Measurements from ENCODE around the gene PRDM2.
A peak's percentile ranks its signal among the peaks of the same experiment; 100 is the strongest.

Gene PRDM2

GRCh38 chr1:13697738-13698137 lies 2.2 kb upstream of the PRDM2 start:
- no peaks in the 10 kb centered on the region for H3K4me1 ChIP-seq (ENCODE audit: control insufficient read depth, insufficient read depth, low read length)
- WGBS, 2 experiments: 88 to 92% methylated on average over 2 of the region's 2 CpGs
- no peak overlapping the region for H3K4me3 ChIP-seq (ENCODE audit: insufficient read depth, low read depth, low read length)
- H3K36me3 ChIP-seq (ENCODE audit: control insufficient read depth, insufficient read depth, low read length): no peaks in the 10 kb centered on the region
- no peaks in the 10 kb centered on the region for H3K9me3 ChIP-seq (ENCODE audit: control insufficient read depth, low read length)
- H3K27me3 ChIP-seq (ENCODE audit: control insufficient read depth, insufficient read depth, low read length, poor library complexity, severe bottlenecking): peaks cover 24% of the 10 kb centered on the region
- H3K27ac ChIP-seq (ENCODE audit: insufficient read depth, low read depth, low read length, poor library complexity, severe bottlenecking): no peak overlapping the region

DNA sequence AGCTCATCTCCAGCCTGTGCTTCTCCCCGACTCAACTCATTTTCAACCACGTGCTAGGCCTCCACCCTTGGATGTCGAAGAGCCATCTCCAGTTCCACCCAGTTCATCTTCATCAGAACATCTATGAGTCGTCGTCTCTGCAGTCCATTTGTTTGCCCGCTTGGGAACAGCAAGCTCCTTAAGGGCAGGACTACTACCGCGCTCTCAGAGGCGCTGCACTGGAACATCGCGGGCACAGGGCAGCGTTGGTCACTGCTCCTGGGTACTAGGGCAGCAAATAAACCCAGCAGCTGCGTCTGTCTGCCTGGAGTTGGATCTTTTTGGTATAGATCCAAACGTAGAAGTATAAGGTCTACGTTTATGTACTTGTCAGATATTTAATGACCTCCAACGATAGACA lies 478 bp upstream of the PRDM2 start:
- H3K27me3 ChIP-seq (ENCODE audit: control insufficient read depth, insufficient read depth, low read length, poor library complexity, severe bottlenecking): peaks cover 24% of the 10 kb centered on the region
- H3K9me3 ChIP-seq (ENCODE audit: control insufficient read depth, low read length): no peaks in the 10 kb centered on the region
- no peaks in the 10 kb centered on the region for H3K4me1 ChIP-seq (ENCODE audit: control insufficient read depth, insufficient read depth, low read length)
- H3K36me3 ChIP-seq (ENCODE audit: control insufficient read depth, insufficient read depth, low read length): no peaks in the 10 kb centered on the region
- WGBS, 2 experiments: 81 to 82% methylated on average over 16 of the region's 16 CpGs
- no peak overlapping the region for H3K27ac ChIP-seq (ENCODE audit: insufficient read depth, low read depth, low read length, poor library complexity, severe bottlenecking)
- peak overlapping the region; percentile 62 for H3K4me3 ChIP-seq (ENCODE audit: insufficient read depth, low read depth, low read length)

DNA sequence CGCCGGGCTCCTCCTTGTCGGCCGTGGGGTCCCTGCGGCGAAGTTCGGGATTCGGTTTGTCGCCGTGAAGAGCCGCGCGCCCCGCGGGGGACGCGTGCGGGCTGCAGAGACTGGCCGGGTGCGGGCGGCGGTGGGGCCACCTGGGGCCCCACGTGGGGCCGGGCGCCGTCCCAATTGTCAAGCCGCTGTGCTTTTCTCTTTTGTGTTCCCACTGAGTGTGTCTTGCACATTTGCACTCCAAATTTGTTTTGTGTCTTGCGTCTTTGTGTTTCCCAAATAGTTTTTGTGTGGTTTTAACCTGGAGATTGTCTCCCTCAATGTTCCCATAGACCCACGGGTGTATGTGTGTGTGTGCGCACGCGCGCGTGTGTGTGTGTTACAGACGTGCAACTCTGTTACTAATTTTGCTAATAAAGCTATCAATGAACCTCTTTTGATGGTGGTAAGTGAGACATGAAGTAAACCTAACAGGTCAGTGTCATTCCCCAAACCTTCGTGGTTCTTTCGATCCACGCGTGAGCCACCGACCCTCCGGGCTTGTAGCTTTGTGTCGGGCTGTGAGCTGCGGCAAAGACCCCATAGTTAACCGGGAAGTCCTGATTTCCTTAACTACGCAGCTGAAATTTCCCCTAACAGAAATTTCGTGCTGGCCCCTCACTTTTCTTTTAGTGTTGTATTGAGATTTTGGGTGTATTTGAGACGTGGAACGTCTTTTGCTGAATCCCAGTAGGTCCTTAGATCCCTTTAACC lies 708 bp downstream of the PRDM2 start:
- Histone ChIP-seq H3K4me1 (ENCODE audit: control insufficient read depth, insufficient read depth, low read length) (no peaks in the 10 kb centered on the region), H3K4me3 (ENCODE audit: insufficient read depth, low read depth, low read length) (peak overlapping the region; percentile 62), H3K27me3 (ENCODE audit: control insufficient read depth, insufficient read depth, low read length, poor library complexity, severe bottlenecking) (peaks cover 20% of the 10 kb centered on the region), H3K9me3 (ENCODE audit: control insufficient read depth, low read length) (no peaks in the 10 kb centered on the region), H3K36me3 (ENCODE audit: control insufficient read depth, insufficient read depth, low read length) (no peaks in the 10 kb centered on the region), H3K27ac (ENCODE audit: insufficient read depth, low read depth, low read length, poor library complexity, severe bottlenecking) (no peak overlapping the region)
- WGBS, 2 experiments: 17% methylated on average over 45 to 48 of the region's 48 CpGs

GRCh38 chr1:13701271-13701640 lies 1.3 kb downstream of the PRDM2 start:
- Histone ChIP-seq H3K9me3 (ENCODE audit: control insufficient read depth, low read length) (no peaks in the 10 kb centered on the region), H3K4me3 (ENCODE audit: insufficient read depth, low read depth, low read length) (peak overlapping the region; percentile 62), H3K36me3 (ENCODE audit: control insufficient read depth, insufficient read depth, low read length) (no peaks in the 10 kb centered on the region), H3K27me3 (ENCODE audit: control insufficient read depth, insufficient read depth, low read length, poor library complexity, severe bottlenecking) (peaks cover 20% of the 10 kb centered on the region), H3K27ac (ENCODE audit: insufficient read depth, low read depth, low read length, poor library complexity, severe bottlenecking) (no peak overlapping the region), H3K4me1 (ENCODE audit: control insufficient read depth, insufficient read depth, low read length) (no peaks in the 10 kb centered on the region)
- 88 to 90% methylated on average over 6 of the region's 6 CpGs for WGBS, 2 experiments

- Histone ChIP-seq H3K4me3 (ENCODE audit: insufficient read depth, low read depth, low read length) (no peak overlapping the region), H3K27ac (ENCODE audit: insufficient read depth, low read depth, low read length, poor library complexity, severe bottlenecking) (no peak overlapping the region), H3K9me3 (ENCODE audit: control insufficient read depth, low read length) (no peaks in the 10 kb centered on the region), H3K4me1 (ENCODE audit: control insufficient read depth, insufficient read depth, low read length) (no peaks in the 10 kb centered on the region), H3K27me3 (ENCODE audit: control insufficient read depth, insufficient read depth, low read length, poor library complexity, severe bottlenecking) (peaks cover 20% of the 10 kb centered on the region), H3K36me3 (ENCODE audit: control insufficient read depth, insufficient read depth, low read length) (no peaks in the 10 kb centered on the region)
- WGBS, 2 experiments: 94 to 96% methylated on average over 9 to 10 of the region's 10 CpGs
Measured at GRCh38 chr1:13702425-13703127, 2.6 kb downstream of the PRDM2 start.

DNA sequence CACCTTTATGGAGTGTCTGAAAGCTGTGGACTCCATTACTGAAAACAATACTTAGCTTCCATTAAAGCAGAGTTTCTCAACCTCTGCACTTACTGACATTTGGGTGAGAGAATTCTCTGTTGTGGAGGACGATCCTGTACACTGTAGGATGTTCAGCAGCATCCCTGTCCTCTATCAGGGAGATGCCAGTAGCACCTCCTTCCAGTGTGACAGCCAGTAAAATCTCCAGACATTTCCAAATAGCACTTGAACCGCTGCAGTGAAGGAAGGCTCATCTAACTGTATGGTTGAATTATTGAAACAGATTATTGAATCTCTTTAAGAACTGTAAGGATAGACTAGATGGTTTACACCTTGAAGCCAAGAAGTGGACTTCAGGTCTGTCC lies 3.1 kb downstream of the PRDM2 start:
- no peaks in the 10 kb centered on the region for H3K36me3 ChIP-seq (ENCODE audit: control insufficient read depth, insufficient read depth, low read length)
- WGBS, 2 experiments: 97% methylated on average over 2 of the region's 2 CpGs
- peaks cover 20% of the 10 kb centered on the region for H3K27me3 ChIP-seq (ENCODE audit: control insufficient read depth, insufficient read depth, low read length, poor library complexity, severe bottlenecking)
- H3K4me3 ChIP-seq (ENCODE audit: insufficient read depth, low read depth, low read length): no peak overlapping the region
- H3K4me1 ChIP-seq (ENCODE audit: control insufficient read depth, insufficient read depth, low read length): no peaks in the 10 kb centered on the region
- H3K9me3 ChIP-seq (ENCODE audit: control insufficient read depth, low read length): no peaks in the 10 kb centered on the region
- H3K27ac ChIP-seq (ENCODE audit: insufficient read depth, low read depth, low read length, poor library complexity, severe bottlenecking): no peak overlapping the region

DNA sequence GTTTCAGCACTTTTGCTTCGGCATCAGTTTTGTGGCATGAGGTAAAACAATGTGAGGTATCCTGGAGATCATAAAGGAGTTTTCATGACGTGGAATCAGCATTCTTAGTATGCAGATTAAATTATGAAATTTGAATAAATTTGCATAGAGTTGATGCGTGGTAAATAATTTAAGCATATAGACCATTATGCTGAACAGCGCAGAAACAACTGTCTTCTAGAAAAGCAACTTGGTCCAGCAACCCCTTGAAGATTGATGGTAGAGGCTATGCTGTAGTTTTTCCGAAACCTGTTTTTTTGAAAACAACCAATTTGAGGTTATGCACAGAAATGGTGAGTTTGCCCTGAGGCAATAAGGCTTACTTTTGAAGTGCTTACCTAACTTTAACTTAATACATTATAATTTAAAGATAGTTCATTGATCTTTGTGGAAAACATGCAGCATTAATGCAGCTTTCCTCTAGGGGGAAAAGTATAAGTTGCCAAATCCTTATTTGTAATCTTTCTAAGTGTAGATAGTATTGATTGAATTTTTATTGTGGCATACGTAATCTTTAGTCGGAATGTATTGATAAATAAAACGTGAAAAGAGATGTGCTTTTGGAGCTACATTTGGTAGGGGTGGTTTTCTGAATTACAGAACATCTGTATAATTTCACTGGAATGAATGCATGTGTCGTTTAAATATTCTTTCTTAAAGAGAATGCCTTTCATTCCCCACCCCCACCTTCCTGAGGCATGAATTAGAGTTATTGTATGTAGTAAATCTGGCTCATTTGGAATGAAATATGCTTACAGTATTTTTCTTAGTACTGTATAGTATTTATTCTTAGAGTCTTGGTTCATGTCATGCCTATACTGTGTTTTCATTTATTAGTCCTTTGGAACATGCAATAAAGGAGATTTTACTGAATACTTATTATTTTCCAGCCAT lies 3.8 kb downstream of the PRDM2 start:
- 92 to 93% methylated on average over 8 of the region's 9 CpGs for WGBS, 2 experiments
- peaks cover 20% of the 10 kb centered on the region for H3K27me3 ChIP-seq (ENCODE audit: control insufficient read depth, insufficient read depth, low read length, poor library complexity, severe bottlenecking)
- no peak overlapping the region for H3K27ac ChIP-seq (ENCODE audit: insufficient read depth, low read depth, low read length, poor library complexity, severe bottlenecking)
- no peaks in the 10 kb centered on the region for H3K9me3 ChIP-seq (ENCODE audit: control insufficient read depth, low read length)
- H3K4me1 ChIP-seq (ENCODE audit: control insufficient read depth, insufficient read depth, low read length): no peaks in the 10 kb centered on the region
- H3K4me3 ChIP-seq (ENCODE audit: insufficient read depth, low read depth, low read length): no peak overlapping the region
- H3K36me3 ChIP-seq (ENCODE audit: control insufficient read depth, insufficient read depth, low read length): no peaks in the 10 kb centered on the region

DNA sequence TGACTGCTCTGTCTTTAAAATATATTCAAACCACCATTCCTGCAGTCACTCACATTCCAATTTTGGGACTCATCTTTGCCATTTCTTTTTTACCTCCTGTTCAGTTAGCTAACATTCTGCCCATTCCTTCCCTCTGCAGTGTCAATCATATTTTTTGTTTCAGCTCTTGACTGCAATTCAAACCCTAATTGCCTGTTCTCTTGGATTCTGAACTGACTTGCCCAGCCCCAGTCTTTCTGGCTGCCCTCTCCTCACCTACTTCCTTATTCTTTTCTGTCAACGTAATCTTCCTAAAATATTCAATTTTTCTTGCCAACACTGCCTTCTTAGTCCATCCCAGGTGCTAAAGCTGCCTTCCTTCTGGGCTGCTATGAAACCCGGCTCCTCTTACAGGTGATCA lies 6.1 kb downstream of the PRDM2 start:
- Histone ChIP-seq H3K4me3 (ENCODE audit: insufficient read depth, low read depth, low read length) (no peak overlapping the region), H3K27ac (ENCODE audit: insufficient read depth, low read depth, low read length, poor library complexity, severe bottlenecking) (no peak overlapping the region), H3K9me3 (ENCODE audit: control insufficient read depth, low read length) (no peaks in the 10 kb centered on the region), H3K27me3 (ENCODE audit: control insufficient read depth, insufficient read depth, low read length, poor library complexity, severe bottlenecking) (peaks cover 5% of the 10 kb centered on the region), H3K4me1 (ENCODE audit: control insufficient read depth, insufficient read depth, low read length) (no peaks in the 10 kb centered on the region), H3K36me3 (ENCODE audit: control insufficient read depth, insufficient read depth, low read length) (no peaks in the 10 kb centered on the region)
- WGBS, 2 experiments: 91 to 96% methylated on average over 2 of the region's 2 CpGs

- Histone ChIP-seq H3K9me3 (ENCODE audit: control insufficient read depth, low read length) (no peaks in the 10 kb centered on the region), H3K4me1 (ENCODE audit: control insufficient read depth, insufficient read depth, low read length) (no peaks in the 10 kb centered on the region), H3K36me3 (ENCODE audit: control insufficient read depth, insufficient read depth, low read length) (no peaks in the 10 kb centered on the region), H3K27me3 (ENCODE audit: control insufficient read depth, insufficient read depth, low read length, poor library complexity, severe bottlenecking) (no peaks in the 10 kb centered on the region), H3K27ac (ENCODE audit: insufficient read depth, low read depth, low read length, poor library complexity, severe bottlenecking) (no peak overlapping the region), H3K4me3 (ENCODE audit: insufficient read depth, low read depth, low read length) (no peak overlapping the region)
- WGBS, 2 experiments: 94 to 100% methylated on average over 3 of the region's 3 CpGs
Measured at GRCh38 chr1:13707164-13707563, 7.2 kb downstream of the PRDM2 start.
